Measurements from ENCODE around the gene SAG. TPM values are rescaled to one million over a fixed set of nuclear protein-coding genes. Genes with fewer than 3 reads are reported as not detected.

SAG gene
- total and polyA plus RNA-seq, 12 donors = 0.06 to 0.20 TPM; not detected in 10

DNA sequence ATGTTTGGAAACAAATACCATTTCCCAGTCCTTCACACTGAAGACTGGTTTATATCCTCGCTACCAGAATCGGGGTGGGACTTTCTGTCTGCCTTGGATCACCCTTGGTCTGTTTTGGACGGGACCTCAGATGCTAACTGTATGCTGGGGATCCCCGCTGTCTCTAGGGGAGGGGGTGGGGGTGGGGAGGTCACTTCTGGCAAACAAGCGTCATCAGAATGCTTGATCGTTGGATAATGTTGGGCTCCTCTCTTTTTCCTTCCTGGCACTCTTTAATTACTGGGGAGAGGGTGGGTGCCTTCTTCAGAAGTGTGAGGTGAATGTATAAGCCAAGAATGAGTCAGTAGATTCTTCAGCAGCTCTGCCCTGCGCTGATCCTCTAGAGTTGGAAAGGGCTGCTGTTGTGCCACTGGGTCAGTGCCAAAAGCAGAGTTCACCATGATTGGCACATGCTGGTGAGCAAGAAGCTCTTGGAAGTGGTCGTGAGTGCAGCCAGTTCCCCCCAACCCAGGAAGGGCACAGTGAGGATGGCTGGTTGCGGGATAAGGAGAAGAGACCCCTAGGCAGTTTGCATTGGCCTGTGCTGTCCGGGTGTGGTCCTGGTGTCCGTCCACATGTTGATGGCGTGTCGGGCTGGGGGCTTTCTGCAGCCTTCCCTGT is 78.9 kb downstream of the SAG start:
- no peak overlapping the region for H3K4me3 ChIP-seq
- intact Hi-C loops (cut with DNase I) = no loop called here
- TF ChIP-seq CTCF (IDR thresholded peaks at IDR 0.05) (no peak), POLR2A (IDR thresholded peaks at IDR 0.05) (no peak)
- peaks cover 16 to 19% of the 10 kb centered on the region in 2 donors for H3K4me1 ChIP-seq (replicated peaks in 1 of 2)
- no peak for DNase-seq
- H3K27me3 ChIP-seq = no peaks in the 10 kb centered on the region
- H3K27ac ChIP-seq = peak overlapping the region in 2 of 5 donors; percentile 82 to 95
- H3K36me3 ChIP-seq (replicated peaks in 1 of 2) = peaks cover 0 to 4% of the 10 kb centered on the region in 2 donors
- no peaks in the 10 kb centered on the region for H3K9me3 ChIP-seq (replicated peaks in 1 of 3)
- 79 to 91% (median 80%) methylated on average over 13 of the region's 13 CpGs for WGBS, 4 donors

DNA sequence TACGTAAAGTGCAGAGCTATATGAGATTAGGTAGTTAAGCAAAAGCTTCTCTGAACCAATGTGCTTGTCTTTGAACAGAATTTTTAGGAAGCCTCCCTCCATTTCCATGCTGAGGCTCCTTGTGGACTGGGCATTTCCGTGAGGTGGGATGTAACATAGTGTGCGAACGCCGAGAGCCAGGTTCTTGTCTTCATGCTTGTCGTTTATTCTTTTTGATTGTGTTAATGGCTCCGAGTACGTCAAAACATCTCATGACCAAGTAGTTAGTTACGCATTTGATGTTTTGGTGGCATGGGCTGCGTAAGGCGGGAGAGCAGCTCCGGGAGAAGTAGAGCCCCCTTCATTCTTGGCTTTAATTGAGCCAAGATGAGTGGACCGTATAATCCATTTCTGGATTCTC is 79.6 kb downstream of the SAG start:
- WGBS, 4 donors = 87 to 94% (median 93%) methylated on average over 13 of the region's 13 CpGs
- TF ChIP-seq CTCF (IDR thresholded peaks at IDR 0.05) (no peak), POLR2A (IDR thresholded peaks at IDR 0.05) (no peak)
- intact Hi-C loops (cut with DNase I) = no loop called here
- Histone ChIP-seq H3K4me1 (replicated peaks in 1 of 2) (peaks cover 16 to 19% of the 10 kb centered on the region in 2 donors), H3K36me3 (replicated peaks in 1 of 2) (peaks cover 0 to 4% of the 10 kb centered on the region in 2 donors), H3K27ac (peak overlapping the region in 4 of 5 donors; percentile 73 to 95 (median 79)), H3K4me3 (no peak overlapping the region), H3K27me3 (no peaks in the 10 kb centered on the region), H3K9me3 (replicated peaks in 1 of 3) (no peaks in the 10 kb centered on the region)
- no peak for DNase-seq

DNA sequence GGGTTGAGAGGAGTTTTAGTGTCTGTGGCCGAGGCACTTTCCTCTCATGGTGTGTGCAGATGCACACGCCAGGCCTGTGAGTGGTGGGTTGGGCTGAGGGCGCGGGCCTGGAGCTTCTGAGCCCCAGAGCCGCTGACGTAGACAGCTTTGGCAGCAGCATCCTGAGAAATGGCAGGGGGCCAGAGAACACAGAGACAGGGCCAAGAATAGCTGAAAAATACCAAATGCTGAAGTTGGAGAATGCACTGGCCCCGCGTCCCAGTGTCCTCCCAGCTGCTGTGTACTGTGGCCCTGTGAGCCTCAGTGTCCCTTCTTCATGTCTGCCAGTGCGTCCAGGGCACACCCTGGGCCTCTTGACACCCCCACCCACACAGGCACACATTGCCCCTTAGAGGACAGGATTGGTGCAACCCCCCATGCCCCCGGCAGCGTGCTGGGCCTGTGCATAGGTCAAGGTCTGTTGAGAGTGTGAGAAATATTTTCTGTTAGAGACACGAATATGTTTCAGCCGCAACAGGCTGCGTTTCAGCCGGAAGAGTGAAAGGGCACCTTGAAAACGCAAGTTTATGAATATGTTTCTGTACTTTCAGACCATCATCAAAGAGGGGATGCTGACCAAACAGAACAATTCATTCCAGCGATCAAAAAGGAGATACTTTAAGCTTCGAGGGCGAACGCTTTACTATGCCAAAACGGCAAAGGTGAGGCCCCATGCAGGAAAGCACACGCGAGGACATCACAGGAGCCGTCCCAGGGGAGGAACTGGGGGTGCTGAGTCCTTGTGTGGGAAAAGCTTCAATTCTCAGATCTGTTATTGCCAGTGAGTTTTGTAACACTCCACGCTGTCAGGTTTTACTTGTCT is 80.3 kb downstream of the SAG start:
- Histone ChIP-seq H3K9me3 (replicated peaks in 1 of 3) (no peaks in the 10 kb centered on the region), H3K4me3 (peak overlapping the region in 1 of 4 donors; percentile 41), H3K36me3 (replicated peaks in 1 of 2) (peaks cover 0 to 4% of the 10 kb centered on the region in 2 donors), H3K4me1 (replicated peaks in 1 of 2) (peaks cover 16 to 19% of the 10 kb centered on the region in 2 donors), H3K27me3 (no peaks in the 10 kb centered on the region), H3K27ac (peak overlapping the region; percentile 73 to 95 (median 76))
- 16 to 26% (median 20%) methylated on average over 20 to 25 of the region's 25 CpGs for WGBS, 4 donors
- peak; percentile 88 to 97 (median 95) for DNase-seq
- TF ChIP-seq CTCF (IDR thresholded peaks at IDR 0.05) (no peak), POLR2A (IDR thresholded peaks at IDR 0.05) (peak in 1 of 2 donors; percentile 49)
- intact Hi-C loops (cut with DNase I) = no loop called here

- Histone ChIP-seq H3K9me3 (replicated peaks in 1 of 3) (no peaks in the 10 kb centered on the region), H3K27me3 (no peaks in the 10 kb centered on the region), H3K4me1 (replicated peaks in 1 of 2) (peaks cover 16 to 19% of the 10 kb centered on the region in 2 donors), H3K36me3 (replicated peaks in 1 of 2) (peaks cover 0 to 4% of the 10 kb centered on the region in 2 donors), H3K4me3 (no peak overlapping the region), H3K27ac (no peak overlapping the region)
- DNase-seq = no peak
- intact Hi-C loops (cut with DNase I) = no loop called here
- TF ChIP-seq CTCF (IDR thresholded peaks at IDR 0.05) (no peak), POLR2A (IDR thresholded peaks at IDR 0.05) (no peak)
- WGBS, 4 donors = 92 to 96% (median 95%) methylated on average over 8 of the region's 8 CpGs
Measured at GRCh38 chr2:233389601-233390125, 82.0 kb downstream of the SAG start.

Measured in adrenal gland (tissue), 12 donors.